ENCODE measurements around the gene ASIC5.

GRCh38 chr4:155881555-155881954 lies 15.5 kb upstream of the ASIC5 start:
- TF ChIP-seq, protein P1, sequence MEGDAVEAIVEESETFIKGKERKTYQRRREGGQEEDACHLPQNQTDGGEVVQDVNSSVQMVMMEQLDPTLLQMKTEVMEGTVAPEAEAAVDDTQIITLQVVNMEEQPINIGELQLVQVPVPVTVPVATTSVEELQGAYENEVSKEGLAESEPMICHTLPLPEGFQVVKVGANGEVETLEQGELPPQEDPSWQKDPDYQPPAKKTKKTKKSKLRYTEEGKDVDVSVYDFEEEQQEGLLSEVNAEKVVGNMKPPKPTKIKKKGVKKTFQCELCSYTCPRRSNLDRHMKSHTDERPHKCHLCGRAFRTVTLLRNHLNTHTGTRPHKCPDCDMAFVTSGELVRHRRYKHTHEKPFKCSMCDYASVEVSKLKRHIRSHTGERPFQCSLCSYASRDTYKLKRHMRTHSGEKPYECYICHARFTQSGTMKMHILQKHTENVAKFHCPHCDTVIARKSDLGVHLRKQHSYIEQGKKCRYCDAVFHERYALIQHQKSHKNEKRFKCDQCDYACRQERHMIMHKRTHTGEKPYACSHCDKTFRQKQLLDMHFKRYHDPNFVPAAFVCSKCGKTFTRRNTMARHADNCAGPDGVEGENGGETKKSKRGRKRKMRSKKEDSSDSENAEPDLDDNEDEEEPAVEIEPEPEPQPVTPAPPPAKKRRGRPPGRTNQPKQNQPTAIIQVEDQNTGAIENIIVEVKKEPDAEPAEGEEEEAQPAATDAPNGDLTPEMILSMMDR (IDR thresholded peaks at IDR 0.05), result no peak
- TF ChIP-seq POLR2A (IDR thresholded peaks at IDR 0.05), result no peak

Data from lower leg skin (tissue), 3 donors.